ENCODE measurements around the gene VSTM5.

VSTM5 gene

GRCh38 chr11:93817426-93818348, 32.7 kb downstream of the VSTM5 start:
- H3K4me3 ChIP-seq (replicated peaks; ENCODE audit: insufficient read depth, low read length) = no peak overlapping the region
- no peak for DNase-seq (ENCODE audit: low read depth in 1 of 2, low spot score in 1 of 2)
- no peaks in the 10 kb centered on the region for H3K27me3 ChIP-seq (ENCODE audit: insufficient read depth, poor library complexity, severe bottlenecking)
- no peak overlapping the region for H3K27ac ChIP-seq (replicated peaks)
- TF ChIP-seq SPI1 (IDR thresholded peaks at IDR 0.05; ENCODE audit: borderline replicate concordance, low read depth) (no peak), REST (IDR thresholded peaks at IDR 0.05; ENCODE audit: insufficient replicate concordance, low read depth) (no peak), GABPA (IDR thresholded peaks at IDR 0.05; ENCODE audit: low read depth) (no peak), POLR2AphosphoS5 (IDR thresholded peaks at IDR 0.05; ENCODE audit: low read depth) (no peak), CTCF (IDR thresholded peaks at IDR 0.05; ENCODE audit: insufficient read depth, low read length) (no peak)

GRCh38 chr11:93814966-93815633, 35.3 kb downstream of the VSTM5 start:
- no peak overlapping the region for H3K27ac ChIP-seq (replicated peaks)
- DNase-seq (ENCODE audit: low read depth in 1 of 2, low spot score in 1 of 2) = no peak
- TF ChIP-seq REST (IDR thresholded peaks at IDR 0.05; ENCODE audit: insufficient replicate concordance, low read depth) (no peak), POLR2AphosphoS5 (IDR thresholded peaks at IDR 0.05; ENCODE audit: low read depth) (no peak), GABPA (IDR thresholded peaks at IDR 0.05; ENCODE audit: low read depth) (no peak), SPI1 (IDR thresholded peaks at IDR 0.05; ENCODE audit: borderline replicate concordance, low read depth) (no peak), CTCF (IDR thresholded peaks at IDR 0.05; ENCODE audit: insufficient read depth, low read length) (no peak)
- H3K27me3 ChIP-seq (ENCODE audit: insufficient read depth, poor library complexity, severe bottlenecking) = no peaks in the 10 kb centered on the region
- no peak overlapping the region for H3K4me3 ChIP-seq (replicated peaks; ENCODE audit: insufficient read depth, low read length)

GRCh38 chr11:93813974-93814373, 36.4 kb downstream of the VSTM5 start:
- TF ChIP-seq GABPA (IDR thresholded peaks at IDR 0.05; ENCODE audit: low read depth) (no peak), REST (IDR thresholded peaks at IDR 0.05; ENCODE audit: insufficient replicate concordance, low read depth) (no peak), SPI1 (IDR thresholded peaks at IDR 0.05; ENCODE audit: borderline replicate concordance, low read depth) (no peak), CTCF (IDR thresholded peaks at IDR 0.05; ENCODE audit: insufficient read depth, low read length) (no peak)

More at GRCh38 chr11:93813974-93814373, 36.4 kb downstream of the VSTM5 start:
- DNase-seq (ENCODE audit: low read depth in 1 of 2, low spot score in 1 of 2) = no peak
- Histone ChIP-seq H3K27ac (replicated peaks) (no peak overlapping the region), H3K27me3 (ENCODE audit: insufficient read depth, poor library complexity, severe bottlenecking) (no peaks in the 10 kb centered on the region), H3K4me3 (replicated peaks; ENCODE audit: insufficient read depth, low read length) (no peak overlapping the region)

Data from HL-60 (cell line).